ENCODE measurements around the gene C3orf85.
"Not testable (repeated sequence)": the region's sequence is repeated elsewhere in the genome, so short reads cannot be mapped to it uniquely, and the experiment has no call there.

C3orf85 gene

GRCh38 chr3:109136523-109136922 is at the start of gene C3orf85:
TSS of gene C3orf85 (plus strand) at chr3:109136719. CDS start at chr3:109136848, 129 bp downstream.
- DNase-seq = no peak

- DNase-seq = no peak
Observed at GRCh38 chr3:109089265-109089664, 47.3 kb upstream of the C3orf85 start.

GRCh38 chr3:109091846-109092245 is 44.7 kb upstream of the C3orf85 start:
- DNase-seq = no peak

- no peak for DNase-seq
Observed at GRCh38 chr3:109093561-109093960, 43.0 kb upstream of the C3orf85 start.

- DNase-seq = no peak
Observed at GRCh38 chr3:109095166-109095565, 41.4 kb upstream of the C3orf85 start.

GRCh38 chr3:109098079-109098644 is 38.4 kb upstream of the C3orf85 start:
- no peak for DNase-seq

GRCh38 chr3:109109574-109109973 is 26.9 kb upstream of the C3orf85 start:
- no peak for DNase-seq

- DNase-seq = no peak
Observed at GRCh38 chr3:109112946-109113760, 23.4 kb upstream of the C3orf85 start.

GRCh38 chr3:109114746-109115145 is 21.8 kb upstream of the C3orf85 start:
- DNase-seq = no peak

GRCh38 chr3:109115451-109115850 is 21.1 kb upstream of the C3orf85 start:
- no peak for DNase-seq

GRCh38 chr3:109116031-109116430 is 20.5 kb upstream of the C3orf85 start:
- DNase-seq = no peak

GRCh38 chr3:109117939-109118338 is 18.6 kb upstream of the C3orf85 start, which contains the start of gene MORC1:
TSS of gene MORC1 (minus strand) at chr3:109118134. CDS start at chr3:109118059, 75 bp downstream.
- DNase-seq = no peak

GRCh38 chr3:109118584-109118983 is 17.9 kb upstream of the C3orf85 start:
- DNase-seq = no peak

- DNase-seq = no peak
Observed at GRCh38 chr3:109122690-109123089, 13.8 kb upstream of the C3orf85 start.

GRCh38 chr3:109125902-109126301 is 10.6 kb upstream of the C3orf85 start:
- no peak for DNase-seq

- no peak for DNase-seq
Observed at GRCh38 chr3:109127553-109127952, 9.0 kb upstream of the C3orf85 start.

GRCh38 chr3:109131276-109131675 is 5.2 kb upstream of the C3orf85 start:
- DNase-seq = no peak

- no peak for DNase-seq
Observed at GRCh38 chr3:109132801-109133473, 3.6 kb upstream of the C3orf85 start.

- not testable (repeated sequence) for DNase-seq
Observed at GRCh38 chr3:109133474-109133816, 3.1 kb upstream of the C3orf85 start.

GRCh38 chr3:109137761-109138160 is 1.2 kb downstream of the C3orf85 start:
- DNase-seq = no peak

- DNase-seq = no peak
Observed at GRCh38 chr3:109140318-109140717, 3.8 kb downstream of the C3orf85 start.

- DNase-seq = no peak
Observed at GRCh38 chr3:109143646-109144045, 7.1 kb downstream of the C3orf85 start.

- DNase-seq = no peak
Observed at GRCh38 chr3:109149078-109149477, 12.6 kb downstream of the C3orf85 start.

GRCh38 chr3:109152320-109152719 is 15.8 kb downstream of the C3orf85 start:
- DNase-seq = no peak

Data from activated gamma-delta T cell treated with Interleukin-2 at 50 U/mL for 16 hours (primary cell).